HG03558 (cell line): ENCODE measurements around the gene TMEM267.
"Not testable (repeated sequence)": the region's sequence is repeated elsewhere in the genome, so short reads cannot be mapped to it uniquely, and the experiment has no call there.

Experiments used
- ATAC-seq: cut with Tn5 transposase; IDR thresholded peaks from one replicate; pipeline ENCODE4 v1.9.1; 2021; ENCODE audit warnings: moderate number of reproducible peaks; ENCODE audit not compliant: unreplicated experiment; ENCODE audit errors: extremely low read depth

The TMEM267 gene

GRCh38 chr5:43412156-43412555 is 71.5 kb downstream of the TMEM267 start, which contains the start of gene CCL28:
TSS of gene CCL28 (minus strand) at chr5:43412391. CDS start at chr5:43412316, 75 bp downstream.
- ATAC-seq, result no peak

GRCh38 chr5:43411495-43411894 is 72.2 kb downstream of the TMEM267 start:
- no peak for ATAC-seq

GRCh38 chr5:43410414-43410813 is 73.3 kb downstream of the TMEM267 start:
- ATAC-seq, result no peak

- no peak for ATAC-seq
Observed at GRCh38 chr5:43409809-43410271, 73.8 kb downstream of the TMEM267 start.

GRCh38 chr5:43402524-43403066 is 81.1 kb downstream of the TMEM267 start:
- not testable (repeated sequence) for ATAC-seq

GRCh38 chr5:43401827-43402226 is 81.8 kb downstream of the TMEM267 start:
- no peak for ATAC-seq

GRCh38 chr5:43400082-43400481 is 83.6 kb downstream of the TMEM267 start:
- no peak for ATAC-seq

- peak; percentile 72 for ATAC-seq
Observed at GRCh38 chr5:43396762-43397304, 86.8 kb downstream of the TMEM267 start.
